ENCODE results near the gene DTNA.
"Not testable (repeated sequence)": the region's sequence is repeated elsewhere in the genome, so short reads cannot be mapped to it uniquely, and the experiment has no call there.

Gene DTNA

DNA sequence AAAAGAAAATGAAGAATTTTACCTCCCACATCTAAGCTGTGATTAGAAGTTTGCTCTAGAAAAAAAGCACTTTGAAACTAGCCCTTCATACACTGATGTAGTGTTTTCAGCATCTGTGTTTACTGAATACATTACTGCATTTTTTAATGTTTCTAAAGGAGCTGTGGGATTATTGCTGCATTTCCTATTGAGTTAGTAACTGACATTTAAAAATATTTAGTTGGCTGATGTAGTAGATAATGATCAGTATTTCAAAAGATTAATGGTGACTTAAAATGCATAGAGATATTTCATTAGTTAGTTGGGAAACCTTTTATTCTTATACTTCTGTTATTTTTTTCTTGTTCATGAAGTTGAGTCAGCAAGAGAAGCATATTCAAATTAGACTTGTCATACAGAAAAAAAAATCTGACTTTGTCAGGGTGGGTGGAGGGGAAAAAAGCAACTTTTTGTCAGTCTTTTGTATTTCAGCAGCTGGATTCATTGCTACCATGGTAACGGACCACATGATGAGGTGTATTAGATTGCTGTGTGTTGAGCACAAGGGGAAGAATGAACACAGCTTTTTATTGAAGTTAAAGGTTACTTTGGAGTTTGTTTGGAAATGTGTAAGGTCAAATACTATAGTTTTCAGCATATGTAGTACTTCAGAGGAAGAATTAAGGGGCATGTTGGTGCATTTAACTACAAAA lies at the start of gene DTNA:
TSS of gene DTNA (plus strand) at position 549 of the 692 bp plus-strand sequence. CDS start 45,679 bp downstream, outside the sequence.
- no peak for DNase-seq (ENCODE audit: low read depth in 2 of 2)

DNA sequence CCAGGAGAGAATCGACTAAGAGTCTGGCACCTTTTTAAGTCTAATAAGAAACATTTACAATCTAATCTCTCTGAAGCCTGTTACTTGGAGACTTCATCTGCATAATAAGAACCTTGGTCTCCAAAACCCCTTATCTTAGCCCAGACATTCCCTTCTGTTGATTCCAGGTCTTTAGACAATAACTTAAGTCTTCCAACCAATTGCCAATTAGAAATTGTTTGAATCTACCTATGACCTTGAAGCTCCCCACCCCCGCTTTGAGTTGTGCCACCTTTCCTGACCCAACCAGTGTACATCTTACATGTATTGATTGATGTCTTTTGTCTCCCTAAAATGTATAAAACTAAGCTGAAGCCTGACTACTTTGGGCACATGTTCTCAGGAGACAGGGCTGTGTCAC lies 49.5 kb upstream of the DTNA start:
- no peak for DNase-seq (ENCODE audit: low read depth in 2 of 2)

DNA sequence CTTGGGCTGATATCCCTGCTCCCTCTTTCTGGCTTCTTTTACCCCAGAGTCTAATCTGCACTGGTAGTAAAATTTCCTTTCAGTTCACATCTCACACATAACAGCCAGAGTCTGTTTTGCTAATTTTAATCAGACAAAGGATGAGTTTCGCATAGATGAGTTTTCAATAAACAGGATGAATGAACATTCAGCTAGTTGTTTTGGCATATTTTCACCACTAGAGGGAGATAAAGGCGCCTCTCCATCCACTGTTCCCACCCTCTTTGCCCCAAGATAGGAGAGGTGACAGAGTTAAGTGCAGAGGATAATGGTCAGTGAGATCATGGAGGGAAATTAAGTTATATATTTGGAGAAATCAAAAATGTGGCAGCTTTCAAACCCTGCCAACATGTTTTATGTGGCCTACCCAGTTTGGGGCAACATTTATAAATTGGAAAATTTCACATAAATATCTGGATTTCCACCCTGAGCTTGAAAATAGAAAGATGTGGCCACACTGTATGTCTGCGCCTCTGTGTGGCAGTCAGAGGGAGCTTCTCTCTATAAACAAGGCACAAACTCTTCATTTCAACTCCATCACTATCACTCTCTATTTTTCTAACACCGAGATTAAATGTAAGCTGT lies 48.5 kb upstream of the DTNA start:
- no peak for DNase-seq (ENCODE audit: low read depth in 2 of 2)

DNA sequence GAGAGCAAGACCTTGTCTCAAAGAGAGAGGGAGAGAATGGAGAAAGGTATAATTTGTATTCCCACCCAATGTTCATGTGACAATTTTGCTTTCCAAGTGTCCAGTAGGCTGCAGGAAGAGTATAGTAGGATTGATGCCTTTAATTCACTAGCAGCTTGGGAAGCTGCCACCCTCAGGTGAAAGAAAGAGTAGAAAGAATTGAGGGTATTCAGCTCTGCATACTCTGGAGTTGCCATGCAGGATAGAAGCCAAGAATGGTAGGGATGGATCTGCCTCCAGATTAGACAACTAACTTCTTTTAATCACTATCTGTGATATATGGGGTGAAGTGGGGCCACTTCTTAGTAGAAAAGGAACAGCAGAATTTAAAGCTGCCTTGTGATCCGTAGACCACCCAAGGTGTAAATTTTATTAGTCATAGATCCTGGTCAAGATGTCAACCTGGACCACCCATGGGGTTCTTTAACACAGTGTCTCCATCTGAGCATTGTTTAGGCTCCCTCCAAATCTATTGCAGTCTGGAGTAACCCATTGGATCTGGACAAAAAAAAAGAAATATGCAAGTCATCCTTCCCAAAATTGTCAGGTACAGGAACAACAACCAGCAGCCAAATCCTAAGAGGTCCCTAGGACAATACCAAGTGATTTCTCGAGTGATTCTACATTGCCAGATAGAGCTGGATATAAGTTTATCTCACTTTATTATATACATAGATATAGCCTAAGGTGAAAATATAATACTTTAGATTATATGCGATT lies 33.1 kb upstream of the DTNA start:
- no peak for DNase-seq (ENCODE audit: low read depth in 2 of 2)

DNA sequence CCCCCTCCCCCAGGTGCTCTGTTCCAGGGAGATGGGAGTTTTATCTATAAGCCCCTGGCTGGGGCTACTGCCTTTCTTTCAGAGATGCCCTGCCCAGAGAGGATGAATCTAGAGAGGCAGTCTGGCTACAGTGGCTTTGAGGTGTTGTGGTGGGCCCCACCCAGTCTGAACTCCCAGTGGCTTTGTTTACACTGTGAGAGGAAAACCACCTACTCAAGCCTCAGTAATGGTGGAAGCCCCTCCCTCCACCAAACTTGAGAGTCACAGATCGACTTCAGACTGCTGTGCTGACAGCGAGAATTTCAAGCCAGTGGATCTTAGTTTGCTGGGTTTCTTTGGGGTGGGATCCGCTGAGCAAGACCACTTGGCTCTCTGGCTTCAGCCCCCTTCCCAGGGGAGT lies 20.3 kb upstream of the DTNA start:
- DNase-seq (ENCODE audit: low read depth in 2 of 2) = not testable (repeated sequence)

DNA sequence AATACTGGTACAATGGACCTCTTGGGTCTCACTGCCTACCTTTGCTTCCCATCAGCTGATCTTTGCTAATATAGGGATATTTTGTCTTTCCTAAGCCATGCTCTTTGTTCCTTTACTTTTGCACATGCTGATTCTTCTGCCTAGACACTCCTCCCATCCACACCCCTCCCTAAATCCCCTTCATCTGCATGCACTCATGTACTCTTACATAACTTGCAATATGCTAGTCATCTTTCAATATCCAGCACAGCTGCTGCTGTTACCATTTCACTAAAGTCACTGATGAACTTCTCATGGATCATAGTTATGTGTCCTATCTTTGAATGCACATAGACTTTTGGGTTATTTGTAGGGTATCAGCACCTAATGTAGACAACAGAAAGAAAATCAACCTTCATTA lies 18.5 kb upstream of the DTNA start:
- no peak for DNase-seq (ENCODE audit: low read depth in 2 of 2)

DNA sequence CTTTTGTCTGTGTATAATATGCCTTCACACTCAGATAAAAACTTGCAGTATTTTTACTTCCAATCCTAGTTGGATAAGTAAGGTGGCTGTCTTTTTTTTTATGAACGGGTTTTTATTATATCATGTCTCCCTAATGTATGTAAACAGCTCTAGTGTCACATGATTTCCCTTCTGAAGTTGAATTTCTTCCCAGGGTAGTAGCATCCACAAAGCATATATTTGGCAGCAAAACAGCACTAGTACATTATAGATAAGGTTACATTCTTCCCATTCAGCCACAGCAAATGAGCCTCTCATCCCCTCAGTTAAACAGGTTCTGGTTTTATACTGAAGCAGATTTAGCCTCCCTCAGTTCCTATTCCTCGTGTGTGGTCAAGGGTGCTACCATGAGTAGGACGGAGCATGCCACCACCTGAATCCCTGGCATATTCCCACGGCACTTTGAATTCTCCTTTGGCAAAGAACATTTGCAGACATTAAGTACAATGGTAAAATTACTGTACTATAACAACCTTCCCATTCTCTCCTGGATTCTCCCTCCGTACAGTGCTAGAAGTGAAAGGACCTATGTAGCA lies 15.4 kb upstream of the DTNA start:
- DNase-seq (ENCODE audit: low read depth in 2 of 2) = no peak

DNA sequence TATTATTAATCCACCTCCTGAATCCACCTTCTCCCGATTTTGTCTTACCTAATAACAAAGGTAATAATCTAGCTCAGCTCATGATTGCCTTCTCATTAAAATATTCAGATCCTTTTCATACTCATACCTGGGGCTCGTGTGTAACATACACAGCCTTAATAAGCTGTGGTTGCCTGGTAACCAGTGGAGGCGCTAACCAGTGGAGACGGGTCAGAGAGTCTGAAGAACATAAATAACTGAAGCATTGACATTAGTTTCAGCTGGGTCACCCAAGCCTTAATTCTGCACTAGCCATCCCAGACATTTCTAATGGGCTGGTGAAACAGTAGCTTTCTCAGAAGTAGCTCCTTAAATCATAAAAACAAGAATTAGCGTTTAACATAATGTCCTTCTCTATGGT lies 14.8 kb upstream of the DTNA start:
- no peak for DNase-seq (ENCODE audit: low read depth in 2 of 2)

DNA sequence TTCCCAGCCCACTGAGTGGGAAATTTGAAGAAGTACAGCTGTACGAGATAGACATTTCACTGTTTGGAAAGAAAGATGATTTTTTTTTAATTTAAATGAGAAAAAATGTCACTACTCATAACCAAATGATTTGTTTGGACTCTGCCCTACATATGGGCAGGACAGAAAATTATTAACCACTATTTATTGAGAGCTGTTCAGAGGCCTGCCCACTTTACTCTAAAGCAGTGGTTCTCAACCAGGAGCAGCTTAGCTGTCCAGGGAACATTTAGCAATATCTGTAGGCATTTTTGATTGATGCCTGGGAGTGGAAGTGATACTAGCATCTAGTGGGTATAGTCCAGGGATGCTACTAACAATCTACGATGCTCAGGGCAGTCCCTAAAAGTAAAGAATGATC lies 13.4 kb upstream of the DTNA start:
- no peak for DNase-seq (ENCODE audit: low read depth in 2 of 2)

DNA sequence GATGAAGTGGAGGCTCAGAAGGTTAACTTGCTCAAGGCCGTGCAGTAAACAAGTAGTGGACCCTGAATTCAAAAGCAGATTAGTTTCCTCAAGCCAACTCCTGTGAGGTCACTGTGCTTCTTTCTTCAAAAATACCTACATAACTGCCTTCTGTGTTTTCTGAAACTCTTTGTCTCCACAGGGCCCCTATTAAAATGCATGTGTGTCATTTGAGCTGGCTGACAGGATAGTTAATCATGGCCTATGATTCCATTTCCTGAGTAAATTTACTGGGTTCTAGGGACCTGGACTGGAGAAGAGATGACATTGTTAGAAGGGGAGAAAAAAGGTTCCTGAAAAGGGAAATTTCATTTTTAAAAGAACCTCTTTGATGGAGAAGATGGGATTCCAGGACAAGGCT lies 12.9 kb upstream of the DTNA start:
- DNase-seq (ENCODE audit: low read depth in 2 of 2) = no peak

DNA sequence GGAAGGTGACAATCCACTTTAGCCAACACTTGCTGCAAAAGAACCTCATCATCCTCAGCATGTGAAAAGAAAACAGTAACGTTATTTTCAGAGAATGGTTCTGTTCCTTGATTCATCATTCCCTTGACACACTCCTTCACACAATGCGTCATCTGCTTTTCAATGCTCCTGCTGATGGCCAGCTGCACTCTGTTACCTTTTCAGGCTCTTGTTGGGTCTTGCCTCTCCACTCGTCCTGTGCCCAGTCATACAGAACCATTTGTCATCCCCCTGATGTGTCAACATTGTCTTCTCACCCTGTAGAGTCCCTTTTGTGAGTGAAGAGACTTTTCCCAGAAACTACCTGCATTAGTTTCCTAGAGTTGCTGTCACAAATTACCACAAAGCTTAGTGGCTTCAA lies 12.2 kb upstream of the DTNA start:
- no peak for DNase-seq (ENCODE audit: low read depth in 2 of 2)

DNA sequence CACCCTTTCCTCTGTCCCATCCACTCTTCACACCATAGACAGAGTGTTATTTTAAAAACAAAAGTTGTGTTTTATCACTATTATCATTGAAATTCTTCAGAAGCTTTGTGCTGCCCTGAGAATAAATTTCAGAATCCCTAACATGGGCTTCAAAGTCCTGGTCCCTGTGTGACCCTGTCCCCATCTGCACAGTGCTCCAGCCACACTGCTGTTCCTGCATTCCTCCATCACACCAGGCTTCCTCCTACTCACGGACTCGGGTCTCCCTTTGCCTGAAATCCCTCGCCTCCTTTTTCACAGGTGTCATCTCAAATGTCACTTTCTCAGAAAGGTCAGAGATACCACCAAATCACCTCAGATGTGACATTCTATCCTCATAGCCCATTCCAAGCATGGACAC lies 8.2 kb upstream of the DTNA start:
- no peak for DNase-seq (ENCODE audit: low read depth in 2 of 2)

DNA sequence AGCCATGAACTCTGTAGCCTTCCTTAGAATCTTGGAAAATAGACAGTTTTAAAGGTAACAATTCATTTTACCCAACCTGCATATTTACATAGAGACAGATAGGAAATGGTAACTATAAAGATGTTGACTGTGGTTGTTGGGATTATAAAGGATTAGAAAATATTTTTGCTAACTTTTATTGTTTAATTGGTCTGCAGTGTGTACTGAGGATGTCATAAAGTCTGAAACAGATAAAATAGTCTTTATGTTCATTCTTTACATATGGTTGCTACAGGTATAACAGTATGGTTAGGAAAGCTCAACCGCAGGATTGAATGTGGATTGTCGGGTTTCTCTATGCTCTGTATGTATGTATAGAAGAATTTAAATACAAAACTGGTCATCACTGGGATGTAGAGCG lies 7.3 kb upstream of the DTNA start:
- no peak for DNase-seq (ENCODE audit: low read depth in 2 of 2)

DNA sequence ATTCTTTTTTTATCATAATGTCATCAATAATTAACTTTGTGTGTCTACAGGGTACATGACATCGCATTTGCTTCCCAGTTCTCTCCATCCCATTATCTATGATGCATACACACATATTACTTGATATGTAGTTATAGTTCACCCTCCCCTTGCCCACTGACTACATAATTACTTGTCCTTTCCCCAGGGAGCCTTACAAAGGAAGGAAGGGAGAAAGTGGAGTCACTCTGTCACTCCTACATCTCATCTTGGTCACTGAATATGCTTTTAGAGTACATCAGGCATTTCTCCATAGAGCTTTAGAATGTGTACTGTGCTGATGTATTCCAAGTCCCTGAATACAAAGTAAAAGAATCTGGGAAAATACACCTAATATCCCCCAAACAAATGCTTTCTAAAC lies 6.0 kb upstream of the DTNA start:
- no peak for DNase-seq (ENCODE audit: low read depth in 2 of 2)

DNA sequence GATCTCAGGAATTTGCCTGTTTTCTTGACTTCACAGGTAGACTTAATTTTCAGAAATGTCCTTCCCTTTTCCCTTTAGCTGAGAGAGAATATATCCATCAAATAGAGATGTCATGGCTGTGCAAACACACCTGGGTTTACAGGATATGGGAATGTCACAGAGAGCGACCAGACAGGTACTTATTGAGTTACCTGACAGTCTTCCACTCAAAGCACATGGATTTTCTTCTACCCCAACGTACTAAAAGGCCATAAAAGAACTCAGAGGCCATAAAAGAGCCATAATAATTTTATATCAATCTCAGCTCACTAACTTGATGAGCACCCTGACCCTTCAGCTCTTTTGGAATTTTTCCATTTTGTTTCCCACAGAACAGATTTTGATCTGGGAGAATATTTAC lies 5.3 kb upstream of the DTNA start:
- DNase-seq (ENCODE audit: low read depth in 2 of 2) = no peak

DNA sequence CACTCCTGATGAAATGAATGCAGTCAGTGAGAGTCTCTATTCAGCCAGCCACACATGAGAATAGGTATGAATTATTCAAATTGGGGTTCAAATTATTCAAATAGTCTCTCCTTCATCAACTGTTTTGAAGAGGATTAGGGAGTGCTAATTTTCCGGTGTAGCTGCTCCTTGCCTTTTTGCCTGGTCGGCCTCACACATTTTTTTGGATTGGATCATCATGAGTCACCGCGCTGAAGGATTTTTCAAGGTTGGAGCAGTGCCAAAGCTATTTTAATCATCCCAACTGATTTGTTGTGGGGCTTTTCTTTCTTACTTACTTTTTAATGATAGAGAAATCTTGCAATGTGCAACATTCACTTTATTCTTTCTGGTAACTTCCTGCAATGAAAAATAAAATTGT lies 2.4 kb upstream of the DTNA start:
- DNase-seq (ENCODE audit: low read depth in 2 of 2) = no peak

DNA sequence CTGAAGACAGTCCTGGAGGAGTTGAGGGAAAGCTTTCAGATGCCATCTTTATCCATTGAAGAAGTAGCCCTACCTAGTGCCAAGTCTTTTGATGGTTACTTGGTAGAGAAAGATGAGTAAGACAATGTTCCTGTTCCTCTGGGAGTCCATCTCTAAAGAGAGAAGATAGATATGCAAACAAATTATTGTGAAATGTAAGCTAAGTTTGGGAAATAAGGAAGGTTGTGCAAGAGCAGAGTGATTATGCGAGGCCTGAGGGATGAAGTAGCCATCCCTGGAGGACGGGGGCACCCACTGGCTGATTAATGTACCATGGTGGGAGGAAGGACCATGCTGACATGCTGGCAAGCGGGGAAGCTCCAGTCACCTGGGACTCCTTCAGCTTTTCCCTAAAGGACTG lies 994 bp upstream of the DTNA start:
- no peak for DNase-seq (ENCODE audit: low read depth in 2 of 2)

DNA sequence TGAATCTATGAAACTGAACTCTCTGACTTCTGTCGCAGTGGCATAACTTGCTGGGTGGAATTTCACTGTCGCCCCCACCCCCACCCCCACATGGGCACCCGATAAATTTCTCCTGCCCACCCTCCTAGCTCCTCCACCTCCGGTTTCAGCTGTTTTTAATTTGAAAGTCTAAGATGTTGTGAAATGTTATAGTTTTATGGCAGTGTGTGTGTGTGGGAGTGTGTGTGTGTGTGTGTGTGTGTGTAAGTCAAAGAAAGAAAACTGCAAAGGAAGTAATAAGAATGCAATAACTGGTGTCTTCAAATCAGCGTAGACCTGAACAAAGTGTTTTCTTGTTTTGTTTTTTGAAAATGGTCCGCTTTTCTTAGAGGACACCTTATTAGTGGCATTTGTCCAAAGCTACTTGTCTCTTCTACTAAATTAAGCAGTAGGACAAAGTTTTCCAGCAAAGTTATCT lies 388 bp downstream of the DTNA start:
- no peak for DNase-seq (ENCODE audit: low read depth in 2 of 2)

DNA sequence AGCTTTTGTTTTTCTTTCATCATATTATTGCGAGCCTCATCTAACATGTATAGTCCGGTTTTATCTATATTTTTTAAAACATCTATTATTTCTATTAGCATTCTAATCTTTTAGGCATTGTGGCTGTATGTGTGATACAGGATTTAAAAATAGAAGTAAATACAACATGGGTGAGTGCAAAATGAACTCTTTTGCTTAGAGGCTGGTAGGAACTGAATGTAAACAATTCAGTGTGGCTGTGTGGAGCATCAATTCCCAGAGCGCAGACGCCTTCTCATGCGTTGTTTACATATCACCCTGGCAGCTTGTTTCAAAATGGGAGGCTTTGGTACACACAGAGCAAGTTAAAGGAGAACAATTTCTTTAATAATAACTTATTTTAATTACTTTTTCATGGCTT lies 836 bp downstream of the DTNA start:
- no peak for DNase-seq (ENCODE audit: low read depth in 2 of 2)

DNA sequence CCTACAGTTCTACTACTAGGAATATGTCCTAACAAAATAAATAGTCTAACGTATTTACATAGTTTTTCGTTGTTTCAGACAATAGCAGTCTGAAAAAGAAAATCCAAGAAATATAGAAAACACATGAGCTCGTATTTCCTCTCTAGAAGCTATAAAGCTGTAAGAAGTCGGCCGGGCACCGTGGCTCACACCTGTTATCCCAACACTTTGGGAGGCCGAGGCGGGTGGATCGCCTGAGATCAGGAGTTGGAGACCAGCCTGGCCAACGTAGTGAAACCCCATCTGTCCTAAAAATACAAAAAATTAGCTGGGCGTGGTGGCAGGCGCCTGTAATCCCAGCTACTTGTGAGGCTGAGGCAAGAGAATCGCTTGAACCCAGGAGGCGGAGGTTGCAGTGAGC lies 6.0 kb downstream of the DTNA start:
- DNase-seq (ENCODE audit: low read depth in 2 of 2) = not testable (repeated sequence)

DNA sequence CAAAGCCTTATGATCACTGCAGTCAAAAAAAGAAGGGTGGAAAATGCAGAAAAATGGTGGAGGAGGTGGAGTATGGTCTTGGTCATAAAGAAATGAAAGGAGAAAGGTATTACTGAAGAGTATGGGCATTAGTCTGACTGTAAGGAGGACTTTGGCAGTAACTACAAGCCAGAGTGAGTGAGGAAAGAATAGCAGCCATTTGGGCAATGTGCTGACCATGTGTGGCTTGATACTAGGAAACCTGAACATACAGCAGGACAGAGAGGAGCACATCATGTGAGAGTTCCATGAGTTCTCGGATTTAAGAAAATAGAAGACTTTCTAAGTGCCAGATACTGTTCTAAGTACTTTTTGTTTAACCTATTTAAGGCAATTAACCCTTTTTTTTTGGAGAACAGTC lies 8.5 kb downstream of the DTNA start:
- no peak for DNase-seq (ENCODE audit: low read depth in 2 of 2)

DNA sequence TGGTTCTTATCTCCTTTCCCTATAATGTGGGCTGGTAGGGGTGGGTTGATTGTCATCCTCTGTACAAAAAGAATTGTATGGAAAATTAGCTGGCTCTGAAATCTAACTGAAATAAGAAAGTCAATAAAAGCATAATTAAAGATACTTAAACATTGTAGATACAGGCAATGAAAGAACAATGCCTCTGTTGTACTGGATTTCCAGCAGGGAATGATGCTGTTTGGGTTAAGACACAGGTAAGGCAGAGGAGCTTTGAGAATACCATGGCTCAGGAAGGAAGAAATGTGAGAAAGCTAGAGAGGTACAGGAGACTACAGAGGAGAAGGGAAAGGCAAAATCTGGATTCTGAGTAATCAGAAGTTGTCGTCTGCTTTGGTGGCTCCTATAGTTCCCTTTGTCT lies 10.1 kb downstream of the DTNA start:
- DNase-seq (ENCODE audit: low read depth in 2 of 2) = no peak

DNA sequence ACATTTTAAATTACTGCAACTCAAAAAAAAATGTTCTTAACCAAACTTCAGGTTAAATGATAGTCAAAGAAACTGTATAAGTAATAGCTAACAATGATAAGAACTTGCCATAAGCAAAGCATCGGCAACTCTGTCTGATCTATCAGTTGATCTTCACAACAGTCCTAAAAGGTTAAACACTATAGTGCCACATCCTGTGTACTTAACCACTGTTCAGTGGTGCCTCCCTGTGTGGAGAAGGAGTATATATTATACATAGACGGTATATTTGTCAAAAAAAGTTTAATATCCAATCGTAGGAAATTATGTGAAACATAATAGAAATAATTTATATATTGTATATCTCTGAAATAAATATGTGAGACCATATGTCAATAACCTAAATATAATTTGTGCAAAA lies 13.0 kb downstream of the DTNA start:
- DNase-seq (ENCODE audit: low read depth in 2 of 2) = no peak
